Central memory CD8-positive, alpha-beta T cell (primary cell): ENCODE data around the gene SYCE1L.
A peak's percentile ranks its signal among the peaks of the same experiment; 100 is the strongest.
"Not testable (repeated sequence)": the region's sequence is repeated elsewhere in the genome, so short reads cannot be mapped to it uniquely, and the experiment has no call there.

ENCODE experiments used
- ATAC-seq: fragments of 150-1000 bp; cut with Tn5 transposase; replicated peaks from 2 replicates; pipeline ENCODE4 v1.10.0; 2022; ENCODE audit warnings: mild to moderate bottlenecking, moderate FRiP score, moderate number of reproducible peaks; ENCODE audit not compliant: poor library complexity, severe bottlenecking; ENCODE audit errors: extremely low read depth
- DNase-seq, 2 donors: peaks; one replicate each; pipeline ENCODE4 v3.0.0; 2021; ENCODE audit warnings: low spot score in 2 of 2
- H3K27ac Mint-ChIP-seq: one replicate; pipeline ENCODE4 v1.8.0; 2022; ENCODE audit warnings: low read depth, mild to moderate bottlenecking, moderate library complexity, mixed read lengths
- H3K27me3 Mint-ChIP-seq: one replicate; pipeline ENCODE4 v1.8.0; 2022; ENCODE audit warnings: mixed read lengths
- H3K36me3 Mint-ChIP-seq: one replicate; pipeline ENCODE4 v1.8.0; 2022; ENCODE audit warnings: mild to moderate bottlenecking, moderate library complexity, mixed read lengths; ENCODE audit not compliant: insufficient read depth
- H3K4me1 Mint-ChIP-seq: one replicate; pipeline ENCODE4 v1.8.0; 2022; ENCODE audit warnings: mixed read lengths
- H3K4me3 Mint-ChIP-seq: one replicate; pipeline ENCODE4 v1.8.0; 2022; ENCODE audit warnings: mild to moderate bottlenecking, moderate library complexity, mixed read lengths
- H3K9me3 Mint-ChIP-seq: one replicate; pipeline ENCODE4 v1.8.0; 2022; ENCODE audit warnings: mixed read lengths

SYCE1L gene

GRCh38 chr16:77186298-77186697 lies 12.9 kb upstream of the SYCE1L start:
- not testable (repeated sequence) for H3K27ac Mint-ChIP-seq, H3K9me3 Mint-ChIP-seq, H3K4me3 Mint-ChIP-seq, DNase-seq, H3K4me1 Mint-ChIP-seq, ATAC-seq, H3K36me3 Mint-ChIP-seq
- peaks cover 24% of the 10 kb centered on the region for H3K27me3 Mint-ChIP-seq

DNA sequence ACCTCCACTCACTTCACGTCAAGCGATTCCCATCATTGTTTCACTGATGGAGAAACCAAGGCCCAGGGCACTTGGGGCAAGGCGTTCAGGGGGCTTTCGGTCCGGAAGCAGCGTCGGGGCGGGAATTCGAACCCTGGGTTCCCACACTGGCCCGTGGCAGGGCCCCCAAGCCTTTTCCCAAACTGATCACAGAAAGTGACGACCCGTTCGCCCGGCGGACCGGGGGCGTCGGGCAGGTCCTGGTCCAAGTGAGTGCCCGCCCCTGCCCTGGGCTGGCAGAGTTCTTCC lies 9.1 kb upstream of the SYCE1L start:
- no peak for ATAC-seq
- Mint-ChIP-seq H3K36me3 (peaks cover 22% of the 10 kb centered on the region), H3K27me3 (peaks cover 20% of the 10 kb centered on the region), H3K4me3 (peak overlapping the region; percentile 82), H3K4me1 (peaks cover 35% of the 10 kb centered on the region), H3K9me3 (no peaks in the 10 kb centered on the region), H3K27ac (peak overlapping the region; percentile 100)
- no peak for DNase-seq

DNA sequence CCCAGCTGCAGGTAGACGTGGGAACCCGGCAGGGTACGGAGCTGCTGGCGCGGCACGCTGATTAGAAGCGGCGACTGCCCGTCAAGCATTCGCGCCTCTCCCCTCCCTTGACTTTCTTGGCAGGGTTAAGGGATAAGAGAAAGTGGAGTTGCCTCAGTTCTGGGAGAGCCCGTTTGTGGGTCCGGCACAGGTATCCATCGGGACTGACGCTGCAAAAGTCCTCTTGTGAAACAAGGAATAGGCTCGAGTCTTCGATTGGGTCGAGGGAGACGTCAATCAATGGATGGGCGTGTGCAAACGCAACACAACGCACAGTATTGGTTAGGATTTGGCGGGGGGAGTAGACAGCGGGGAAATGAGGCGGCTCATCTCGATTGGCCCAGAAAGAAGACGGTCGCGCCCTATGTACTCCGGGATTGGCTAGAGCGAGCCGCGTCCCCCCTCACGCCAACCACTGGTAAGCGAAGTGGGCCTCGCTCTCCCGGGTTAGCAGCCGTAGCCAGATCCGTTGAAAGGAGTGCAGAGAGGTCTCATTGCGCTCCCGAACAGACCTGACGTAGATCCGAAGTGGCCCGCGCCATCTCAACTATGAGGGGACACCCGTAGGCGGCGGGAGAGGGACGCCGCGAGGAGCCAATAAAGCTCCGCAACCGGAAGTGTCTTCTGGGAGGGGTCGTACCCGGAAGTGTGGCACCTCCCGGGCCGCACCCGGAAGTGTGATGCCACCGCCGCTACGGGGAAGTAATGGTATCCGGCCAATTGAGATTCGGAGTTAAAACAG lies 8.5 kb upstream of the SYCE1L start, which contains the start of gene MON1B:
Gene MON1B, plus strand, starts transcription at position 713 of the 781 bp plus-strand sequence. CDS start 296 bp downstream, outside the sequence.
- no peaks in the 10 kb centered on the region for H3K9me3 Mint-ChIP-seq
- peaks cover 27% of the 10 kb centered on the region for H3K36me3 Mint-ChIP-seq
- peaks cover 14% of the 10 kb centered on the region for H3K27me3 Mint-ChIP-seq
- H3K27ac Mint-ChIP-seq = peak within 1 kb of the TSS; percentile 100
- H3K4me3 Mint-ChIP-seq = peak within 1 kb of the TSS; percentile 82
- peak; percentile 94 for ATAC-seq
- DNase-seq = peak; percentile 88 to 94
- H3K4me1 Mint-ChIP-seq = peaks cover 38% of the 10 kb centered on the region

DNA sequence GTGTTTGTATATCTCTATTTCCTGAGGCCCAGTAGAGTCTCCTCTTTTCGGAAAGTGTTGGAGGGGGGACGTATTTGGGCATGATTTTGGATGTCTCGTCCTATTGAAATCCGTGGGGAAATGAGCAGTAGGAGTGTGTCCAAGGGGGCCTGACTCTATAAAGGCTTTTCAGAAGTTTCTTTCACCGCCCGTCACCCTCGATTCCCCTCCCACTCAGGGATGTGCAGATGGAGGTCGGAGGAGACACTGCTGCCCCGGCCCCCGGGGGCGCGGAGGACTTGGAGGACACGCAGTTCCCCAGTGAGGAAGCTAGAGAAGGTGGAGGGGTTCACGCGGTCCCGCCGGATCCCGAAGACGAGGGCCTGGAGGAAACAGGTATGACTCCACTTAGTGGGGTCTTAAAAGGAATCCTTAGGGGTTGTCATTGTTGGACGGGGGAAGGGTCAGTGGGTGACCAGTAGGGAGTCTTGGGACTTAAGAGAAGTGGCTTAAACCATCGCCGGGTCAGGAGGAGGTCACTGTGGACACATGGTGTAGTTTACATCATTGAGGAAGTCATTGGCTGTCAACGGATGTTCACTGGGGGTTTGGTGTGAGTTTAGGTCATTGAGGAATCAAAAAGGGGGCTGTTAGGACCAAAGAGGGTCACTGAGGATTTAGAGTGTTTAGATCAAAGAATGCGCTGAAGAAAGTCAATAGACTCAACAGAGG lies 7.8 kb upstream of the SYCE1L start:
- Mint-ChIP-seq H3K27ac (peak overlapping the region; percentile 100), H3K36me3 (peaks cover 31% of the 10 kb centered on the region), H3K9me3 (no peaks in the 10 kb centered on the region), H3K4me3 (peak overlapping the region; percentile 82), H3K27me3 (peaks cover 10% of the 10 kb centered on the region), H3K4me1 (peaks cover 41% of the 10 kb centered on the region)
- ATAC-seq (peak; percentile 1), DNase-seq (no peak)

GRCh38 chr16:77193377-77193776 lies 5.8 kb upstream of the SYCE1L start:
- H3K4me3 Mint-ChIP-seq = peak overlapping the region; percentile 82
- peaks cover 46% of the 10 kb centered on the region for H3K36me3 Mint-ChIP-seq
- DNase-seq = no peak
- ATAC-seq = no peak
- H3K4me1 Mint-ChIP-seq = peaks cover 41% of the 10 kb centered on the region
- no peaks in the 10 kb centered on the region for H3K27me3 Mint-ChIP-seq
- H3K27ac Mint-ChIP-seq = peak overlapping the region; percentile 42
- H3K9me3 Mint-ChIP-seq = no peaks in the 10 kb centered on the region

DNA sequence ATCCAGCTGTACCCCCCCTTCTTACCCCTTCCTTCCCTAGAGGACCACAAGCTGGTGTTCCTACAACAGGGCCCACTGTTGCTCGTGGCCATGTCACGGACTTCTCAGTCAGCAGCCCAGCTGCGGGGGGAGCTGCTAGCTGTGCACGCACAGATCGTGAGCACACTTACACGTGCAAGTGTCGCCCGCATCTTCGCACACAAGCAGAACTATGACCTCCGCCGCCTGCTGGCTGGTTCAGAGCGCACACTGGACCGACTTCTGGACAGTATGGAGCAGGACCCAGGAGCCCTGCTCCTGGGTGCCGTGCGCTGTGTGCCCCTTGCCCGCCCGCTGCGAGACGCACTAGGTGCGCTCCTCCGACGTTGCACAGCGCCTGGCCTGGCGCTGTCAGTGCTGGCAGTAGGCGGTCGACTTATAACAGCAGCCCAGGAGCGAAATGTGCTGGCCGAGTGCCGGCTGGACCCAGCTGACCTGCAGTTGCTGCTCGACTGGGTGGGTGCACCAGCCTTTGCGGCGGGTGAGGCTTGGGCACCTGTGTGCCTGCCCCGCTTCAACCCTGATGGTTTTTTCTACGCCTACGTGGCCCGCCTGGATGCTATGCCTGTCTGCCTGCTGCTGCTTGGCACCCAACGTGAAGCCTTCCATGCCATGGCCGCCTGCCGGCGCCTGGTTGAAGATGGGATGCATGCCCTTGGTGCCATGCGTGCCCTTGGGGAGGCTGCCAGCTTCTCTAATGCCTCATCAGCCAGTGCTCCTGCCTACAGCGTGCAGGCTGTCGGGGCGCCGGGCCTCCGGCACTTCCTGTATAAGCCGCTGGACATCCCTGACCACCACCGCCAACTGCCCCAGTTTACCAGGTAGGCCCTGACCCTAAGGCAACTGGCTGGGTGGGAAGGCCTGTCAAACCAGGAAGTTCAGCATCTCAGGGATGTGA lies 4.6 kb upstream of the SYCE1L start:
- H3K27me3 Mint-ChIP-seq = no peaks in the 10 kb centered on the region
- H3K4me3 Mint-ChIP-seq = no peak overlapping the region
- no peak for DNase-seq
- no peaks in the 10 kb centered on the region for H3K9me3 Mint-ChIP-seq
- peaks cover 41% of the 10 kb centered on the region for H3K4me1 Mint-ChIP-seq
- H3K36me3 Mint-ChIP-seq = peaks cover 53% of the 10 kb centered on the region
- no peak for ATAC-seq
- H3K27ac Mint-ChIP-seq = peak overlapping the region; percentile 42

DNA sequence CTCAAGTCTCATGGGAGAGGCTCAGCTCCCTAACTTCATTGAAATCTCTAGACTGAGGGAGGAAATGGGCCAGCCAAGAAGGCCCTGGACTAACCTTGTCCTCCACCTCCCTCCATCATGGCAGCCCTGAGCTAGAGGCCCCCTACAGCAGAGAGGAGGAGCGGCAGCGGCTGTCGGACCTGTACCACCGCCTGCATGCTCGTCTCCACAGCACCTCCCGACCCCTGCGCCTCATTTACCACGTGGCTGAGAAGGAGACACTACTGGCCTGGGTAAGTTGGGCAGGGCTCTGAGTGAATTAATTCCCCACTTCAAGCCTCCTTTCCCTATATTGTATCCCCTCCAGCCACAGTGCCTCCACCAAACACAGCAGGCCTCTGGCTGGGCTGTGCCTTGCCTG lies 3.8 kb upstream of the SYCE1L start:
- DNase-seq = no peak
- Mint-ChIP-seq H3K4me3 (no peak overlapping the region), H3K27ac (peak overlapping the region; percentile 35), H3K4me1 (peaks cover 41% of the 10 kb centered on the region), H3K9me3 (no peaks in the 10 kb centered on the region), H3K36me3 (peaks cover 56% of the 10 kb centered on the region), H3K27me3 (no peaks in the 10 kb centered on the region)
- ATAC-seq = no peak

- DNase-seq (no peak), ATAC-seq (no peak)
- Mint-ChIP-seq H3K27me3 (no peaks in the 10 kb centered on the region), H3K9me3 (no peaks in the 10 kb centered on the region), H3K4me3 (no peak overlapping the region), H3K36me3 (peaks cover 38% of the 10 kb centered on the region), H3K4me1 (peaks cover 21% of the 10 kb centered on the region), H3K27ac (peak overlapping the region; percentile 12)
Observed at GRCh38 chr16:77197747-77198146, 1.5 kb upstream of the SYCE1L start.

- peaks cover 2% of the 10 kb centered on the region for H3K4me1 Mint-ChIP-seq
- H3K9me3 Mint-ChIP-seq = no peaks in the 10 kb centered on the region
- ATAC-seq = no peak
- H3K4me3 Mint-ChIP-seq = no peak overlapping the region
- no peak for DNase-seq
- H3K36me3 Mint-ChIP-seq = no peaks in the 10 kb centered on the region
- no peak overlapping the region for H3K27ac Mint-ChIP-seq
- no peaks in the 10 kb centered on the region for H3K27me3 Mint-ChIP-seq
Observed at GRCh38 chr16:77206533-77206932, 7.3 kb downstream of the SYCE1L start.

GRCh38 chr16:77207030-77207429 lies 7.8 kb downstream of the SYCE1L start:
- H3K27me3 Mint-ChIP-seq = no peaks in the 10 kb centered on the region
- peaks cover 2% of the 10 kb centered on the region for H3K36me3 Mint-ChIP-seq
- ATAC-seq (no peak), DNase-seq (no peak)
- H3K27ac Mint-ChIP-seq = no peak overlapping the region
- H3K9me3 Mint-ChIP-seq = no peaks in the 10 kb centered on the region
- peaks cover 7% of the 10 kb centered on the region for H3K4me1 Mint-ChIP-seq
- H3K4me3 Mint-ChIP-seq = no peak overlapping the region

- no peak for DNase-seq
- Mint-ChIP-seq H3K4me3 (no peak overlapping the region), H3K9me3 (no peaks in the 10 kb centered on the region), H3K36me3 (peaks cover 4% of the 10 kb centered on the region), H3K4me1 (peaks cover 7% of the 10 kb centered on the region), H3K27ac (no peak overlapping the region), H3K27me3 (no peaks in the 10 kb centered on the region)
- ATAC-seq = no peak
Observed at GRCh38 chr16:77208382-77208781, 9.2 kb downstream of the SYCE1L start.

DNA sequence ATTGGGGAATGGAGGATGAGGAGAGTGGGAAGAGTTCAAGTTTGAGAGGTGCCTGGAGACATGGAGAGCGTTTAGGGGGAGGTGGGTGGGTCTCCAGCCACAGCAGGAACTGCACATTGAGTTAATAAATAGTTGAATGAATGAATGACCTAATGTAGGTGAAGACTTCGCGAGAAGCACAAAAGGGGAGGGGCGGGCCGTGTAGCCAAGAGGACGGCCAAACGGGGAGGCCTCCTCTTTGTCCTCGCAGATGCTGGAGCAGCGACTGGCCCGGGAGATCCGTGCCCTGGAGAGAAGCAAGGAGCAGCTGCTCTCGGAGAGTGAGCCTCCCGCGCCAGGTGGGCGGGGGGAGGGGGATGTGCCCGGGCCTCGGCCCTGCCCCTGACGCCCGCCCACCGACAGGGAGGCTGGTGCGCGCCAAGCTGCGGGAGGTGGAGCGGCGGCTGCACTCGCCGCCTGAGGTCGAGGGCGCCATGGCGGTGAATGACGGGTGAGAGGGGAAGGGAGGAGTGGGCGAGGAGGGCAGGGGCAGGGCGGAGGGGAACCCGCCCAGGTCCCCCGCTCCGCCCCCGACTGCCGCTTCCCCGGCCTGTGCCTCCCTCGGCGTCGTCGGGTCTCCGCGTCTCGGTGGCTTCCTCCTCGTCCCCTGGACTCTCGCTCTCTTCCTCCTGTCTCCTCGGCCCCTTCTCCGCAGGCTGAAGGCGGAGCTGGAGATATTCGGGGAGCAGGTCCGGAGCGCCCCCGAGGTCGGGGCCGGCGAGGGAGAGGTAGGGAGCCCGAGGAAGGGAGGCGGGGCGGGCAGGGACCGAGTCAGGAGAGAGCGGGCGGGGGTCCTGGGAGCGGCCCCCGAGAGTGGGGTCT lies 12.9 kb downstream of the SYCE1L start:
- Mint-ChIP-seq H3K9me3 (no peaks in the 10 kb centered on the region), H3K27me3 (no peaks in the 10 kb centered on the region), H3K4me1 (peaks cover 7% of the 10 kb centered on the region), H3K4me3 (peak overlapping the region; percentile 80), H3K36me3 (peaks cover 4% of the 10 kb centered on the region), H3K27ac (peak overlapping the region; percentile 38)
- peak; percentile 81 for ATAC-seq
- DNase-seq = peak; percentile 49
